T47D (cell line): ENCODE measurements around the gene SERPINF2.
"Not testable (repeated sequence)": the region's sequence is repeated elsewhere in the genome, so short reads cannot be mapped to it uniquely, and the experiment has no call there.

Source experiments
- DNase-seq, 2 experiments: peaks; one replicate each; pipeline versions ENCODE4 v3.0.0 to v3.0.0-alpha.2; 2011 to 2012; ENCODE audit warnings: low read depth in 1 of 2, low spot score in 1 of 2
- JUND ChIP-seq: IDR thresholded peaks from 2 replicates; pipeline ENCODE4 v1.6.1; 2012; ENCODE audit warnings: low read depth
- in situ Hi-C: cut with HindIII; loops from 2 replicates; pipeline ENCODE4 v1.10.0; 2016; ENCODE audit warnings: low sequenced_read_pairs, low pct_unique_long_range_greater_than_20kb

The SERPINF2 gene

DNA sequence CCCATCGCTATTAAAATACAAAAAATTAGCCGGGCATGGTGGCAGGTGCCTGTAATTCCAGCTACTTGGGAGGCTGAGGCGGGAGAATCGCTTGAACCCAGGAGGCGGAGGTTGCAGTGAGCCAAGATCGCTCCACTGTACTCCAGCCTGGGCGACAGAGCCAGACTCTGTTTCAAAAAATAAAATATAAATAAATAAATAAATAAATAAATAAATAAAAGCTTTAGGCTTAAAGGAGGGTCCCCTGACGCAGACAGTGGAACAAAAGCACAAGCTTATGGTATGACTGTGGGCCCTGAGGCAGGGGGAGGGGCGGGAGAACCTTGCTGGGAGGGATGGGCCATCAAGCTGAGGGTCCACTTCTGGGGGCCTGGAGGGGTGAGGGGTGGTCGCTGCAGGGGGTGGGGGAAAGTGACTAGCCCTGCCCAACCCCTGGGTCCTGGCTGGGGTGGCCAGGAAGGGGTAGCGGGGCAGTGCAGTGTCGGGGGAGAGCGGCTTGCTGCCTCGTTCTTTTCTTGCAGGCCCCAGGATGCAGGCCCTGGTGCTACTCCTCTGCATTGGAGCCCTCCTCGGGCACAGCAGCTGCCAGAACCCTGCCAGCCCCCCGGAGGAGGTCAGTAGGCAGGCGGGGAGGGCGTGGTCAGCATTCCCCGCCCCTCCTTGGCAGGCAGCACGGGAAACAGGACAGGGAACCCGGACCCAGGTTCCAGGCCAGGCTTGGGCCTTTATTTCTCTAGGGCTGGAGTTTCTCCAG is 23.9 kb downstream of the SERPINF2 start:
- DNase-seq: peak in 1 of 2 experiments; percentile 33
- no peak for TF ChIP-seq JUND
- in situ Hi-C loops: no loop called here

DNA sequence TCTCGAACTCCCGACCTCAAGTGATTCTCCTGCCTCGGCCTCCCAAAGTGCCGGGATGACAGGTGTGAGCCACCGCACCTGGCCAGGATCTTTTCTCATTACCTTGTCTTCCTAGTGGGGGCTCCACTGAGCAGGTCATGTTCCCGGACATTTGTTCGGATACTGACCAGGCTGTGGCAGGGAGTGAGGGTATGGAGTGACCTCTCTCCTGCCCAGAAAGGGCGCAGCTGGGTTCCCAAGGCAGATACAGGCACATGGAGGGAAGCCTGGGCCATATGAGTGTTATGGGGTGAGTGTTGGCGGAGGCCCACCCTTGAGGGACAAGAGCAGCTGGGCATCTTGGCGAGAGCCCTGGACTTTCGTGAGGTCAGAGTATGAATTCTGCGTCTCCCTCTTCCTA is 24.7 kb downstream of the SERPINF2 start:
- in situ Hi-C loops: no loop called here
- DNase-seq: no peak
- TF ChIP-seq JUND: no peak

- DNase-seq: peak; percentile 76 to 96
- TF ChIP-seq JUND: no peak
- in situ Hi-C loops: no loop called here
These were observed 27.3 kb downstream of the SERPINF2 start for GRCh38 chr17:1769822-1770477.

DNA sequence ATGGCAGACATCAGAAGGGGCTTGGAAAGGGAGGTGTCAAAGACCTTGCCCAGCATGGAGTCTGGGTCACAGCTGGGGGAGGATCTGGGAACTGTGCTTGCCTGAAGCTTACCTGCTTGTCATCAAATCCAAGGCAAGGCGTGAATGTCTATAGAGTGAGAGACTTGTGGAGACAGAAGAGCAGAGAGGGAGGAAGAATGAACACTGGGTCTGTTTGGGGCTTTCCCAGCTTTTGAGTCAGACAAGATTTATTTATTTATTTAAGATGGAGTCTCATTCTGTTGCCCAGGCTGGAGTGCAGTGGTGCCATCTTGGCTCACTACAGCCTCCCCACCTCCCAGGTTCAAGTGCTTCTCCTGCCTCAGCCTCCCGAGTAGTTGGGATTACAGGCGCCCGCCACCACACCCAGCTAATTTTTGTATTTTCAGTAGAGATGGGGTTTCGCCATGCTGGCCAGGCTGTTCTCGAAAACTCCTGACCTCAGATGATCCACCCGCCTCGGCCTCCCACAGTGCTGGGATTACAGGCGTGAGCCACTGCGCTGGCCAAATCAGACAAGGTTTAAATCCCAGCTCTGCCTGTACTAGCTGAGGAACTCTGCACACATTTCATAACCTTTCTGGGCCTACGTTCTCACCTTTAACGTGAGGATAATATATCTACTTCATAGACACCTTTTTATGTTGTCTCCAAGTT is 30.5 kb downstream of the SERPINF2 start:
- in situ Hi-C loops, DNase-seq: not testable (repeated sequence)

DNA sequence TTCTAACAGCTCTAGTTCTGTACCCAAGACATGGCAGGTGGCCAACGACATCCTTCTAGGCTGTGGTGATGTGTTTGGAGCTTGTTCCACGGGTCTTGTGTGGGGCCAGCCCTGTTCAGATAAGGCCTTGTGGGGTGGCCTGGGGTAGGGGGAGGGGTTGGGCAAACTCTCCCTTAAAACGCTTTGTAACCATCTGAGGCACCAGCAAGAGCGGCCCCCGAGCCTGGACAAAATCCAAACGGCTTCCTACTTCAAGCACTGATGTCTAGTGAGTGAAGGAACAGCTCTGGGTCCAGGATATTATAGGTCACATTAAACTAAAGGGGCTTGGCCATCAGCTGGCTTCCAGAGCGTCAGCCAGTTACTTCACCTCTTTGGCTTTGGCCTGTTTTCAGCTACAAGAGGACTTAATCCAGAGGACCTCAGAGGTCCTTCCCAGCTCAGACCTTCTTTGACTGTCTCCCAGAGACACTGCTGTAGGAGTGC is 31.1 kb downstream of the SERPINF2 start:
- no peak for TF ChIP-seq JUND
- in situ Hi-C loops: no loop called here
- no peak for DNase-seq

- no peak for DNase-seq
- no peak for TF ChIP-seq JUND
- in situ Hi-C loops: no loop called here
These were observed 31.9 kb downstream of the SERPINF2 start for GRCh38 chr17:1774390-1775176.

- in situ Hi-C loops: no loop called here
- DNase-seq: no peak
These were observed 33.7 kb downstream of the SERPINF2 start for GRCh38 chr17:1776328-1776727.

GRCh38 chr17:1776857-1777256 is 34.2 kb downstream of the SERPINF2 start:
- TF ChIP-seq JUND: no peak
- in situ Hi-C loops: no loop called here
- DNase-seq: peak in 1 of 2 experiments; percentile 78

More at GRCh38 chr17:1776328-1776727, 33.7 kb downstream of the SERPINF2 start:
- TF ChIP-seq JUND: no peak

GRCh38 chr17:1779571-1780131 is 37.0 kb downstream of the SERPINF2 start:
- TF ChIP-seq JUND: no peak
- in situ Hi-C loops: no loop called here

DNA sequence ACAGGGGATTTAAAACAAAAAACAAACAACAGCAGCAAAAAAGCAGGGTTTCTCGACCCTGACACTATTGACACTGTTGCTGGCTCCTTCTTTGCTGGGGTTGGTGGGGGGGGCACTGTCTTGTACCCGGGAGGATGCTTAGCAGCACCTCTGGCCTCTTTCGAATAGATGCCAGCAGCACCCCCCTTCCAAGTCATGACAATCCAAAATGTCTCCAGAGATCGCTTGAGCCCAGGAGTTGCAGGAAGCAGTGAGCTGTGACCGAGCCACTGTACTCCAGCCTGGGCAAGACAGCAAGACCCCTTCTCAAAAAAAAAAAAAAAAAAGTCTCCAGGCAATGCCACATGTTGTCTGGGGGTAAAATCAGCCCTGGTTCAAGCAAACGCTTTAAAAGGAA is 39.5 kb downstream of the SERPINF2 start:
- TF ChIP-seq JUND: no peak
- in situ Hi-C loops: no loop called here
- DNase-seq: no peak

More at GRCh38 chr17:1779571-1780131, 37.0 kb downstream of the SERPINF2 start:
- peak in 1 of 2 experiments; percentile 38 for DNase-seq

GRCh38 chr17:1783271-1783670 is 40.6 kb downstream of the SERPINF2 start:
- in situ Hi-C loops: no loop called here
- TF ChIP-seq JUND: no peak
- no peak for DNase-seq
